ENCODE measurements around the gene EPX.

Gene EPX

DNA sequence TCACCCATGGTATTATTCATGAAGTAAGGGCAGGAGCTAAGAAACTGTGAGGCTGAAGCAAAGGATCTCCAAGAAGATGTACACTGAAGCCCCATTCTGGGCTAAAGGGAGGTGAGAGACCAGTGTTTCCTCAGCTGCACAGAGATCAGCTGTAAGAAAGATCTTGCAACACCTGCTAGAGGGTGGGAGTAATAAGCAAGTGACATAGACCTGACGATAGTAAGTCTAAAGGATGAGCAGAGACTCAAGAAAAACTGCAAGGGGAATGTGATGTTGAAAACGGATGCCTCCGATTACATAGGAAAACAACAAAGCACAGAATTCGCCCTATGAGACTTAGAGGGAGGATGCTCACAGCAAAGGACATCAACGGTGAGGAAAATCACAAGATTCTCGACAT, 25.8 kb upstream of the EPX start, which contains the start of gene OR4D2:
TSS of gene OR4D2 (plus strand) at position 301 of the 400 bp plus-strand sequence. CDS start 2,674 bp downstream, outside the sequence.
- no peak within 1 kb of the TSS for H2AK5ac ChIP-seq (ENCODE audit: low read depth, low read length)

DNA sequence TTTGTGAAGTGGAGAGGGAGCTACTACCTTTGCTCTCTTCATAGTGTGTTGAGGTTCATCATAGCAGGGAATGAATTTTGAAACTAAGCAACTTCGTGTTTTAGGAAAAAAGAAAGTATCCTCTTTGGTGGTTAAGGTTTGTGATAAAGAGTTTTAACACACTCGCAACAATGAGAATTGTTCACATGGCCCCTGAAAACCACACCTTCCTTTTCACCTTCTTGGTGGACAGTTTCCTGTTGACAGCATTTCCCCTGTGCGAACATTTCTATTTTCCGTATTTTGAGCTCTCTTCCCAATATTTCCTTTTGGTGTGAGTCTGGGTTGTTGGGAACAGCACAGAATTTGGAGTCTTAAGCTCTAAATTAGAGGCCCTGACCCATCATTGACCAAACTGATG, 21.9 kb upstream of the EPX start:
- H3K27me3 ChIP-seq (ENCODE audit: control insufficient read depth in 3 of 3, insufficient read depth in 3 of 3, low read depth in 1 of 3, low read length in 3 of 3): peaks cover 0 to 26% (median 7%) of the 10 kb centered on the region in 3 experiments

More for the DNA sequence above, 25.8 kb upstream of the EPX start, which contains the start of gene OR4D2:
- no peak within 1 kb of the TSS for H3K27ac ChIP-seq (replicated peaks; ENCODE audit: low read length)
- no peak within 1 kb of the TSS for H3K4me3 ChIP-seq (ENCODE audit: low read length in 2 of 2)
- H3K9me3 ChIP-seq (replicated peaks in 1 of 2; ENCODE audit: control insufficient read depth in 2 of 2, insufficient read depth in 1 of 2, low read depth in 1 of 2, low read length in 2 of 2): no peaks in the 10 kb centered on the region
- no peak within 1 kb of the TSS for H3K4ac ChIP-seq (ENCODE audit: low read length)
- no peak within 1 kb of the TSS for H4K91ac ChIP-seq (ENCODE audit: low read depth, low read length, poor library complexity)
- H2BK12ac ChIP-seq (ENCODE audit: low read length): no peak within 1 kb of the TSS
- no peak within 1 kb of the TSS for H3K23ac ChIP-seq (ENCODE audit: low read depth, low read length, poor library complexity)
- no peak within 1 kb of the TSS for H2BK15ac ChIP-seq (ENCODE audit: low read length)
- H3K4me2 ChIP-seq (ENCODE audit: insufficient read depth, low read length, poor library complexity, severe bottlenecking): no peak within 1 kb of the TSS
- no peak within 1 kb of the TSS for H3K14ac ChIP-seq (ENCODE audit: low read length)
- no peak within 1 kb of the TSS for H2BK120ac ChIP-seq (ENCODE audit: low read depth, low read length)
- no CpG with 5 or more reads among the region's 6 CpGs for WGBS, 2 donors (ENCODE audit: extremely low coverage in 2 of 2, insufficient read length in 2 of 2, insufficient replicate concordance in 1 of 2)
- no peak within 1 kb of the TSS for H2AFZ ChIP-seq (ENCODE audit: low read length)
- H4K8ac ChIP-seq (ENCODE audit: low read depth, low read length): no peak within 1 kb of the TSS
- no peak for DNase-seq (ENCODE audit: low spot score)
- H3K36me3 ChIP-seq (replicated peaks in 1 of 2; ENCODE audit: control insufficient read depth in 2 of 2, insufficient read depth in 2 of 2, low read length in 2 of 2): no peaks in the 10 kb centered on the region
- no peak within 1 kb of the TSS for H3K18ac ChIP-seq (ENCODE audit: low read length)
- H3K79me1 ChIP-seq (ENCODE audit: low read depth, low read length): no peaks in the 10 kb centered on the region
- no peak within 1 kb of the TSS for H3K9ac ChIP-seq (ENCODE audit: low read depth, low read length, poor library complexity)
- no peaks in the 10 kb centered on the region for H3K4me1 ChIP-seq (ENCODE audit: control insufficient read depth in 2 of 2, insufficient read depth in 1 of 2, low read depth in 1 of 2, low read length in 2 of 2)
- no peak within 1 kb of the TSS for H2BK5ac ChIP-seq (ENCODE audit: low read length)
- peaks cover 0 to 48% (median 5%) of the 10 kb centered on the region in 3 experiments for H3K27me3 ChIP-seq (ENCODE audit: control insufficient read depth in 3 of 3, insufficient read depth in 3 of 3, low read depth in 1 of 3, low read length in 3 of 3)

DNA sequence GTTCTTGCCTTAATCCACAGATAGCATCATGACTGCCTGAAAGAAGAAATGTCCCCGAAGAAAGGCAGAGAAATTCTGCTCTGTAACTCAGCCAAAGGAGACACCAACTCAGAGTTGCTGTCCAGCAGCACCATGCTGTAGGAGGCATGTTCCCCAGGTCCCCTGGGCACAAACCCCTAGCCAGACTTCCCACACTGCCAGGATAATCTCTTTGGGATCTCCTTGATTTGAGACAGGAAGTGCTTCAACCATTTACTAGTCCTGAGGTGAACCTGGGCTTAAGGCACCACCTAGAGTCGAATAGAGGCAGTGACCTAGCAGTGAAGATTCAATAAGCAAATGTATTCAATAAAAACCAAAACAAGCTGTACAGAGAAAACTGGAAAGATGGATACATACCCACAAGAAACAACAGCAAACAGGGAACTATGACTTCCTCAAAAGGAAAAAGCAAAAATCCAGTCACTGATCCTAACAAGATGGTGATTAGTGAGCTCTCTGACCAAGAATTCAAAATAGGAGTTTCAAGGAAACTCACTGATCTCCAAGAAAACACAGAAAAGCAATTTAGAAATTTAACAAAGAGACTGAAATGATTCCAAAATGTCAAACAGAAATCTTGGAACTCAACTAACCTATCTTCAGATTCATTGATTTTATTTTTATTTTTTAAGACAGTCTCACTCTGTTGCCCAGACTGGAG, 20.0 kb upstream of the EPX start:
- H2BK120ac ChIP-seq (ENCODE audit: low read depth, low read length): no peak overlapping the region
- H2BK12ac ChIP-seq (ENCODE audit: low read length): no peak overlapping the region
- H3K4me2 ChIP-seq (ENCODE audit: insufficient read depth, low read length, poor library complexity, severe bottlenecking): no peak overlapping the region
- no peaks in the 10 kb centered on the region for H3K4me1 ChIP-seq (ENCODE audit: control insufficient read depth in 2 of 2, insufficient read depth in 1 of 2, low read depth in 1 of 2, low read length in 2 of 2)
- H2AFZ ChIP-seq (ENCODE audit: low read length): no peak overlapping the region
- no peak overlapping the region for H2BK5ac ChIP-seq (ENCODE audit: low read length)
- H3K27ac ChIP-seq (replicated peaks; ENCODE audit: low read length): no peak overlapping the region
- WGBS, 2 donors (ENCODE audit: extremely low coverage in 2 of 2, insufficient read length in 2 of 2, insufficient replicate concordance in 1 of 2): no CpG with 5 or more reads among the region's 2 CpGs
- H3K9me3 ChIP-seq (replicated peaks in 1 of 2; ENCODE audit: control insufficient read depth in 2 of 2, insufficient read depth in 1 of 2, low read depth in 1 of 2, low read length in 2 of 2): no peaks in the 10 kb centered on the region
- no peak overlapping the region for H4K8ac ChIP-seq (ENCODE audit: low read depth, low read length)
- H2BK15ac ChIP-seq (ENCODE audit: low read length): no peak overlapping the region
- H4K91ac ChIP-seq (ENCODE audit: low read depth, low read length, poor library complexity): no peak overlapping the region
- H3K4ac ChIP-seq (ENCODE audit: low read length): no peak overlapping the region
- no peak overlapping the region for H3K23ac ChIP-seq (ENCODE audit: low read depth, low read length, poor library complexity)
- peaks cover 0 to 18% (median 5%) of the 10 kb centered on the region in 3 experiments for H3K27me3 ChIP-seq (ENCODE audit: control insufficient read depth in 3 of 3, insufficient read depth in 3 of 3, low read depth in 1 of 3, low read length in 3 of 3)
- peak; percentile 6 for DNase-seq (ENCODE audit: low spot score)
- no peaks in the 10 kb centered on the region for H3K79me1 ChIP-seq (ENCODE audit: low read depth, low read length)
- H3K4me3 ChIP-seq (ENCODE audit: low read length in 2 of 2): no peak overlapping the region
- H3K18ac ChIP-seq (ENCODE audit: low read length): no peak overlapping the region
- no peak overlapping the region for H3K14ac ChIP-seq (ENCODE audit: low read length)
- no peaks in the 10 kb centered on the region for H3K36me3 ChIP-seq (replicated peaks in 1 of 2; ENCODE audit: control insufficient read depth in 2 of 2, insufficient read depth in 2 of 2, low read length in 2 of 2)
- H3K9ac ChIP-seq (ENCODE audit: low read depth, low read length, poor library complexity): no peak overlapping the region
- H2AK5ac ChIP-seq (ENCODE audit: low read depth, low read length): no peak overlapping the region

More for the DNA sequence above, 21.9 kb upstream of the EPX start:
- H2BK120ac ChIP-seq (ENCODE audit: low read depth, low read length): no peak overlapping the region
- no peak overlapping the region for H2BK5ac ChIP-seq (ENCODE audit: low read length)
- WGBS, 2 donors (ENCODE audit: extremely low coverage in 2 of 2, insufficient read length in 2 of 2, insufficient replicate concordance in 1 of 2): no CpG with 5 or more reads among the region's 4 CpGs
- no peak overlapping the region for H3K18ac ChIP-seq (ENCODE audit: low read length)
- no peak overlapping the region for H4K8ac ChIP-seq (ENCODE audit: low read depth, low read length)
- no peak for DNase-seq (ENCODE audit: low spot score)
- H3K4me2 ChIP-seq (ENCODE audit: insufficient read depth, low read length, poor library complexity, severe bottlenecking): no peak overlapping the region
- no peak overlapping the region for H2AFZ ChIP-seq (ENCODE audit: low read length)
- H2AK5ac ChIP-seq (ENCODE audit: low read depth, low read length): no peak overlapping the region
- no peaks in the 10 kb centered on the region for H3K9me3 ChIP-seq (replicated peaks in 1 of 2; ENCODE audit: control insufficient read depth in 2 of 2, insufficient read depth in 1 of 2, low read depth in 1 of 2, low read length in 2 of 2)
- H3K23ac ChIP-seq (ENCODE audit: low read depth, low read length, poor library complexity): no peak overlapping the region
- no peak overlapping the region for H2BK12ac ChIP-seq (ENCODE audit: low read length)
- no peaks in the 10 kb centered on the region for H3K79me1 ChIP-seq (ENCODE audit: low read depth, low read length)
- no peaks in the 10 kb centered on the region for H3K4me1 ChIP-seq (ENCODE audit: control insufficient read depth in 2 of 2, insufficient read depth in 1 of 2, low read depth in 1 of 2, low read length in 2 of 2)
- no peak overlapping the region for H3K9ac ChIP-seq (ENCODE audit: low read depth, low read length, poor library complexity)
- no peaks in the 10 kb centered on the region for H3K36me3 ChIP-seq (replicated peaks in 1 of 2; ENCODE audit: control insufficient read depth in 2 of 2, insufficient read depth in 2 of 2, low read length in 2 of 2)
- no peak overlapping the region for H4K91ac ChIP-seq (ENCODE audit: low read depth, low read length, poor library complexity)
- no peak overlapping the region for H3K4me3 ChIP-seq (ENCODE audit: low read length in 2 of 2)
- H3K4ac ChIP-seq (ENCODE audit: low read length): no peak overlapping the region
- H3K14ac ChIP-seq (ENCODE audit: low read length): no peak overlapping the region
- H2BK15ac ChIP-seq (ENCODE audit: low read length): no peak overlapping the region
- H3K27ac ChIP-seq (replicated peaks; ENCODE audit: low read length): no peak overlapping the region

DNA sequence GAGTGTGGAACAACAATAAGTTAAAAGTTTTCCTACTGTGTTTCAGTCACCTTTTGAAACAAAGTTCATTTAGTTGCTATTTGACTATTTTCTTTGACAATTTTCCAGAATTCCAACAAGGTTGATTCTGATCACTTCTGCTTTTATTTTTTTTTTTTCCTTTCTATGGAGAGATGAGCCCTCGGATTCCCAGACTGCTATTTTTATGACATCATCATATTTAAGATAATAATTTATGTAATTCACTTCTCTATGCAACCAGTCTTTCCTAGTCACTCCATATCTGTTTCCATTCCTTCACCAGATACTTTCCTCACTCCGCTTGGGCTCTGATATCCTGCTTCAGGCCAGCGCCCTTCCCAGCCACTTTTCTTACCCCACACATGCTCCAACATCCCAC, 17.7 kb upstream of the EPX start:
- Histone ChIP-seq H3K9ac (ENCODE audit: low read depth, low read length, poor library complexity) (no peak overlapping the region), H2AK5ac (ENCODE audit: low read depth, low read length) (no peak overlapping the region), H4K8ac (ENCODE audit: low read depth, low read length) (no peak overlapping the region), H2BK5ac (ENCODE audit: low read length) (no peak overlapping the region), H3K9me3 (replicated peaks in 1 of 2; ENCODE audit: control insufficient read depth in 2 of 2, insufficient read depth in 1 of 2, low read depth in 1 of 2, low read length in 2 of 2) (no peaks in the 10 kb centered on the region), H3K27ac (replicated peaks; ENCODE audit: low read length) (no peak overlapping the region), H3K27me3 (ENCODE audit: control insufficient read depth in 3 of 3, insufficient read depth in 3 of 3, low read depth in 1 of 3, low read length in 3 of 3) (peaks cover 0 to 17% (median 5%) of the 10 kb centered on the region in 3 experiments), H3K4me2 (ENCODE audit: insufficient read depth, low read length, poor library complexity, severe bottlenecking) (no peak overlapping the region), H3K14ac (ENCODE audit: low read length) (no peak overlapping the region), H3K36me3 (replicated peaks in 1 of 2; ENCODE audit: control insufficient read depth in 2 of 2, insufficient read depth in 2 of 2, low read length in 2 of 2) (no peaks in the 10 kb centered on the region), H2BK12ac (ENCODE audit: low read length) (no peak overlapping the region), H2BK120ac (ENCODE audit: low read depth, low read length) (no peak overlapping the region), H3K23ac (ENCODE audit: low read depth, low read length, poor library complexity) (no peak overlapping the region), H3K4me3 (ENCODE audit: low read length in 2 of 2) (peak overlapping the region in 1 of 2 donors; percentile 40), H2BK15ac (ENCODE audit: low read length) (no peak overlapping the region), H2AFZ (ENCODE audit: low read length) (no peak overlapping the region), H3K4ac (ENCODE audit: low read length) (no peak overlapping the region), H3K79me1 (ENCODE audit: low read depth, low read length) (no peaks in the 10 kb centered on the region), H3K4me1 (ENCODE audit: control insufficient read depth in 2 of 2, insufficient read depth in 1 of 2, low read depth in 1 of 2, low read length in 2 of 2) (no peaks in the 10 kb centered on the region), H3K18ac (ENCODE audit: low read length) (no peak overlapping the region), H4K91ac (ENCODE audit: low read depth, low read length, poor library complexity) (no peak overlapping the region)
- WGBS, 2 donors (ENCODE audit: extremely low coverage in 2 of 2, insufficient read length in 2 of 2, insufficient replicate concordance in 1 of 2): no CpG with 5 or more reads among the region's 3 CpGs
- DNase-seq (ENCODE audit: low spot score): no peak
